Germinal center (tissue), 1 donor: Measurements from ENCODE around the gene PARS2.
"Not testable (repeated sequence)": the region's sequence is repeated elsewhere in the genome, so short reads cannot be mapped to it uniquely, and the experiment has no call there.

ENCODE experiments used
- DNase-seq: peaks from one replicate; pipeline ENCODE4 v3.0.0; 2012; ENCODE audit warnings: mixed read lengths, low spot score

Gene PARS2

GRCh38 chr1:54800041-54800898 is 35.9 kb upstream of the PARS2 start:
- DNase-seq, result no peak

GRCh38 chr1:54798769-54799641 is 34.7 kb upstream of the PARS2 start:
- no peak for DNase-seq

- DNase-seq, result no peak
Observed at GRCh38 chr1:54798206-54798605, 33.9 kb upstream of the PARS2 start.

GRCh38 chr1:54796902-54797301 is 32.6 kb upstream of the PARS2 start:
- no peak for DNase-seq

GRCh38 chr1:54795841-54796468 is 31.6 kb upstream of the PARS2 start:
- no peak for DNase-seq

- no peak for DNase-seq
Observed at GRCh38 chr1:54795356-54795665, 31.0 kb upstream of the PARS2 start.

GRCh38 chr1:54794451-54795355 is 30.4 kb upstream of the PARS2 start:
- DNase-seq, result no peak

- DNase-seq, result no peak
Observed at GRCh38 chr1:54792686-54793282, 28.5 kb upstream of the PARS2 start.

- DNase-seq, result peak; percentile 68
Observed at GRCh38 chr1:54791880-54792522, 27.7 kb upstream of the PARS2 start.

GRCh38 chr1:54788459-54788858 is 24.1 kb upstream of the PARS2 start:
- no peak for DNase-seq

GRCh38 chr1:54787604-54788003 is 23.3 kb upstream of the PARS2 start:
- DNase-seq, result no peak

- DNase-seq, result no peak
Observed at GRCh38 chr1:54786778-54787177, 22.5 kb upstream of the PARS2 start.

- no peak for DNase-seq
Observed at GRCh38 chr1:54784066-54784465, 19.7 kb upstream of the PARS2 start.

GRCh38 chr1:54782588-54782987 is 18.3 kb upstream of the PARS2 start:
- no peak for DNase-seq

- DNase-seq, result no peak
Observed at GRCh38 chr1:54782156-54782555, 17.8 kb upstream of the PARS2 start.

GRCh38 chr1:54781023-54781723 is 16.9 kb upstream of the PARS2 start:
- DNase-seq, result no peak

- DNase-seq, result no peak
Observed at GRCh38 chr1:54777431-54777830, 13.1 kb upstream of the PARS2 start.

GRCh38 chr1:54777011-54777410 is 12.7 kb upstream of the PARS2 start:
- DNase-seq, result no peak

- DNase-seq, result not testable (repeated sequence)
Observed at GRCh38 chr1:54775828-54776721, 11.8 kb upstream of the PARS2 start.
